Ramos (cell line): ENCODE results near the gene S100A5.
"Not testable (repeated sequence)": the region's sequence is repeated elsewhere in the genome, so short reads cannot be mapped to it uniquely, and the experiment has no call there.

ENCODE experiments used
- in situ Hi-C: fragments of 300-500 bp; cut with MboI; formaldehyde crosslinking; loops from one replicate; pipeline ENCODE4 v1.14.3; 2022; ENCODE audit warnings: low sequenced_read_pairs; ENCODE audit not compliant: unreplicated experiment

The S100A5 gene

GRCh38 chr1:153540394-153541361 lies at the start of gene S100A5:
Gene S100A5 (minus strand): TSS chr1:153540934. CDS start chr1:153540191, 743 bp downstream.
- in situ Hi-C loops: no loop called here

- in situ Hi-C loops: no loop called here
Observed at GRCh38 chr1:153588482-153588881, 47.7 kb upstream of the S100A5 start.

- in situ Hi-C loops: not testable (repeated sequence)
Observed at GRCh38 chr1:153588033-153588432, 47.3 kb upstream of the S100A5 start.

- in situ Hi-C loops: no loop called here
Observed at GRCh38 chr1:153587314-153587713, 46.6 kb upstream of the S100A5 start.

GRCh38 chr1:153586347-153586746 lies 45.6 kb upstream of the S100A5 start:
- in situ Hi-C loops: no loop called here

- in situ Hi-C loops: no loop called here
Observed at GRCh38 chr1:153585006-153585405, 44.3 kb upstream of the S100A5 start.

- in situ Hi-C loops: no loop called here
Observed at GRCh38 chr1:153583976-153584375, 43.2 kb upstream of the S100A5 start.

GRCh38 chr1:153583514-153583913 lies 42.8 kb upstream of the S100A5 start:
- in situ Hi-C loops: not testable (repeated sequence)

GRCh38 chr1:153582836-153583235 lies 42.1 kb upstream of the S100A5 start:
- in situ Hi-C loops: not testable (repeated sequence)

- in situ Hi-C loops: no loop called here
Observed at GRCh38 chr1:153578936-153579335, 38.2 kb upstream of the S100A5 start.

GRCh38 chr1:153578490-153578889 lies 37.8 kb upstream of the S100A5 start:
- in situ Hi-C loops: no loop called here

- in situ Hi-C loops: no loop called here
Observed at GRCh38 chr1:153577624-153578051, 36.9 kb upstream of the S100A5 start.

- in situ Hi-C loops: no loop called here
Observed at GRCh38 chr1:153577138-153577537, 36.4 kb upstream of the S100A5 start.

GRCh38 chr1:153575497-153575896 lies 34.8 kb upstream of the S100A5 start:
- in situ Hi-C loops: not testable (repeated sequence)

- in situ Hi-C loops: not testable (repeated sequence)
Observed at GRCh38 chr1:153575081-153575491, 34.4 kb upstream of the S100A5 start.

- in situ Hi-C loops: no loop called here
Observed at GRCh38 chr1:153573351-153573750, 32.6 kb upstream of the S100A5 start.

- in situ Hi-C loops: no loop called here
Observed at GRCh38 chr1:153572569-153573015, 31.9 kb upstream of the S100A5 start.

- in situ Hi-C loops: no loop called here
Observed at GRCh38 chr1:153571706-153572105, 31.0 kb upstream of the S100A5 start.

GRCh38 chr1:153570874-153571273 lies 30.1 kb upstream of the S100A5 start:
- in situ Hi-C loops: no loop called here

- in situ Hi-C loops: no loop called here
Observed at GRCh38 chr1:153569465-153569864, 28.7 kb upstream of the S100A5 start.

- in situ Hi-C loops: no loop called here
Observed at GRCh38 chr1:153568367-153569099, 27.8 kb upstream of the S100A5 start.
